Ishikawa (cell line): Measurements from ENCODE around the gene P2RY14.

ENCODE experiments used
- CREB1 ChIP-seq: IDR thresholded peaks from 2 replicates; pipeline ENCODE4 v1.6.1; 2012; ENCODE audit warnings: low read depth
- EP300 ChIP-seq: IDR thresholded peaks from 2 replicates; pipeline ENCODE4 v1.6.1; 2012; ENCODE audit warnings: borderline replicate concordance
- YY1 ChIP-seq: IDR thresholded peaks from 2 replicates; pipeline ENCODE4 v1.6.1; 2012; ENCODE audit warnings: low read depth
- TF ChIP-seq, protein P1 (sequence below): IDR thresholded peaks from 2 replicates; pipeline ENCODE4 v1.6.1; 2012; ENCODE audit warnings: low read depth, mild to moderate bottlenecking

DNA sequence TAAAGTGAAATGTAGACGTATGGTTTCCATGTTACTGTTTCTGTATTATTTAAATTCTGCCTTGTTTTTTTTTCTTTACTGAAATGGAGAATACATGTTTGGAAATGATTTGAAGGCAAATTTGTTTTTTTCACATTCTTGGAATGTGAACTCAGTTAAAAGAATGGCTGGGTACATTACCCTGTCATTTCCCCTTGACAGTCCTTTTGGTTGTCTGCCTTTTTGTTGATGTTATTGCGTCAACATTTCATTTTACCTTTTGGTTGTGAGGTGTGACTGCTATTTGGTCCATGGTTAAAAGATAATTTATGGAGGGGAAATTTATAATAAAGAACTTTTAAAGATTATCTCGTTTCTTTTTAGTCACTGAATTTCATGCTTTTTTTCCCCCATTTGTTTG lies 72.1 kb downstream of the P2RY14 start:
- TF ChIP-seq YY1 (no peak), EP300 (no peak), CREB1 (no peak)
- TF ChIP-seq, protein P1, sequence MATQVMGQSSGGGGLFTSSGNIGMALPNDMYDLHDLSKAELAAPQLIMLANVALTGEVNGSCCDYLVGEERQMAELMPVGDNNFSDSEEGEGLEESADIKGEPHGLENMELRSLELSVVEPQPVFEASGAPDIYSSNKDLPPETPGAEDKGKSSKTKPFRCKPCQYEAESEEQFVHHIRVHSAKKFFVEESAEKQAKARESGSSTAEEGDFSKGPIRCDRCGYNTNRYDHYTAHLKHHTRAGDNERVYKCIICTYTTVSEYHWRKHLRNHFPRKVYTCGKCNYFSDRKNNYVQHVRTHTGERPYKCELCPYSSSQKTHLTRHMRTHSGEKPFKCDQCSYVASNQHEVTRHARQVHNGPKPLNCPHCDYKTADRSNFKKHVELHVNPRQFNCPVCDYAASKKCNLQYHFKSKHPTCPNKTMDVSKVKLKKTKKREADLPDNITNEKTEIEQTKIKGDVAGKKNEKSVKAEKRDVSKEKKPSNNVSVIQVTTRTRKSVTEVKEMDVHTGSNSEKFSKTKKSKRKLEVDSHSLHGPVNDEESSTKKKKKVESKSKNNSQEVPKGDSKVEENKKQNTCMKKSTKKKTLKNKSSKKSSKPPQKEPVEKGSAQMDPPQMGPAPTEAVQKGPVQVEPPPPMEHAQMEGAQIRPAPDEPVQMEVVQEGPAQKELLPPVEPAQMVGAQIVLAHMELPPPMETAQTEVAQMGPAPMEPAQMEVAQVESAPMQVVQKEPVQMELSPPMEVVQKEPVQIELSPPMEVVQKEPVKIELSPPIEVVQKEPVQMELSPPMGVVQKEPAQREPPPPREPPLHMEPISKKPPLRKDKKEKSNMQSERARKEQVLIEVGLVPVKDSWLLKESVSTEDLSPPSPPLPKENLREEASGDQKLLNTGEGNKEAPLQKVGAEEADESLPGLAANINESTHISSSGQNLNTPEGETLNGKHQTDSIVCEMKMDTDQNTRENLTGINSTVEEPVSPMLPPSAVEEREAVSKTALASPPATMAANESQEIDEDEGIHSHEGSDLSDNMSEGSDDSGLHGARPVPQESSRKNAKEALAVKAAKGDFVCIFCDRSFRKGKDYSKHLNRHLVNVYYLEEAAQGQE, result no peak
